ENCODE data around the gene DCLRE1C.
A peak's percentile ranks its signal among the peaks of the same experiment; 100 is the strongest.
"Not testable (repeated sequence)": the region's sequence is repeated elsewhere in the genome, so short reads cannot be mapped to it uniquely, and the experiment has no call there.

The DCLRE1C gene

DNA sequence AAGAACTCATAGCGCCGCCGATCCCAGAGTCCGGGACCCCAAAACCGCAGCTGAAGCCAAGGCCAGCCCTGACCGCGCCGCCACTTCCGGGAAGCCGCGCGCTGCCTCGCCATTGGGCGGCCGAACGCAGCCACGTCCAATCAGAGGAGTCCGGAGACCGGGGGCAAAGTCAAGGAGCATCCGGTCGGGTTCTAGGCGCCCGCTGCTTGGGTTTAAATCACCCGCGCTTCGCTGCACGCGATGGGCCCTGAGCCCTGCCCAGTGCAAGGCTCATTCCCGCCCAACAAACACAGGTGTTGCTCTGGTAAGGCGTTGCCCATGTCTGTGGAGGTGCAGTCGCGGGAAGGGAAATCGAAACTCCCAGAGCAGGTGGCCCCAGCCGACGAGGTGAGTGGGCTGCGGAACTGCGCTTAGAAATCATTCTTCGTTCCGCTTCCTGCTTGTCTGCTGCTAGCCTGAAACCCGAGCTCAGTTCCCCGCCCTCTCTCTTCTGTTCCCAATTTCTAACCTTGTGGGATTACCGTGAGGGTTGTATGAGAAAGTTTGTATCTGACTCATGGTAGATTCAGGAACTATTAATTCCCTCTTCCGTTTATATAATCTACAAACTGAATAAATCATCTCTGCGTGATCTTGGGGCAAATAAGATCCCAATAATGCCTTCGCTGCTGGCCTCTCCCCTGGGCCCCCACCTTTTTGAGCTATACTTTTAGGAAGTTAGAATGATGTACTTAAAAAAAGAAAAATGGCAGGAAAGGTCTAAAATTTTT lies at the start of gene DCLRE1C:
Gene DCLRE1C (minus strand): TSS at position 96 of the 770 bp plus-strand sequence. CDS start 86 bp downstream, at position 10.
- peak; percentile 65 to 70 (median 69) for DNase-seq (ENCODE audit: low read depth in 3 of 3, low spot score in 1 of 3)

DNA sequence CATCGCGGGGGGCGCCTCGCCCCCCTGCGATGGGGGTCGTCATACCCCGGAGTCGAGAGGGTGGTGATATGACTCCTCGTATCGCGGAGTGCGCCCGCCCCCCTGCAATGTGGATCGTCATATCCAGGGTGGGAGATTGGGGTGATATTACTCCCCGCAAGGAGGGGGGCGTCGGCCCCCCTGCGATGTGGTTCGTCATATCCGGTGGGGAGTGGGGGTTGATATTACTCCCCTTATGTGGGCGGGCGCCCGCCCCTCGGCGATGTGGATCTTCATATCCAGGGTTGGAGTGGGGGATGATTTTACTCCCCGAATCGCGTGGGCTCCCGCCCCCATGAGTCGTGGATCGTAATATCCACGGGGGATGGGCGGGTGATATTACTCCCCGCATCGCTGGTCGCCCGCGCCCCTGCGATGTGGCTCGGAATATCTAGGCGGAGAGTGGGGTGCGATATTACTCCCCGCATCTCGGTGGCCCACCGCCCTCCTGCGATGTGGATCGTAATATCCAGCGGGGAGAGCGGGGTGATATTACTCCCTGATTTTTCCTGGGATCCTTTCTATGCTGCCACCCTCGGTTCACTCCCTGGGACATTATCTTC lies 42.2 kb upstream of the DCLRE1C start:
- no peak for DNase-seq (ENCODE audit: low read depth in 3 of 3, low spot score in 1 of 3)

DNA sequence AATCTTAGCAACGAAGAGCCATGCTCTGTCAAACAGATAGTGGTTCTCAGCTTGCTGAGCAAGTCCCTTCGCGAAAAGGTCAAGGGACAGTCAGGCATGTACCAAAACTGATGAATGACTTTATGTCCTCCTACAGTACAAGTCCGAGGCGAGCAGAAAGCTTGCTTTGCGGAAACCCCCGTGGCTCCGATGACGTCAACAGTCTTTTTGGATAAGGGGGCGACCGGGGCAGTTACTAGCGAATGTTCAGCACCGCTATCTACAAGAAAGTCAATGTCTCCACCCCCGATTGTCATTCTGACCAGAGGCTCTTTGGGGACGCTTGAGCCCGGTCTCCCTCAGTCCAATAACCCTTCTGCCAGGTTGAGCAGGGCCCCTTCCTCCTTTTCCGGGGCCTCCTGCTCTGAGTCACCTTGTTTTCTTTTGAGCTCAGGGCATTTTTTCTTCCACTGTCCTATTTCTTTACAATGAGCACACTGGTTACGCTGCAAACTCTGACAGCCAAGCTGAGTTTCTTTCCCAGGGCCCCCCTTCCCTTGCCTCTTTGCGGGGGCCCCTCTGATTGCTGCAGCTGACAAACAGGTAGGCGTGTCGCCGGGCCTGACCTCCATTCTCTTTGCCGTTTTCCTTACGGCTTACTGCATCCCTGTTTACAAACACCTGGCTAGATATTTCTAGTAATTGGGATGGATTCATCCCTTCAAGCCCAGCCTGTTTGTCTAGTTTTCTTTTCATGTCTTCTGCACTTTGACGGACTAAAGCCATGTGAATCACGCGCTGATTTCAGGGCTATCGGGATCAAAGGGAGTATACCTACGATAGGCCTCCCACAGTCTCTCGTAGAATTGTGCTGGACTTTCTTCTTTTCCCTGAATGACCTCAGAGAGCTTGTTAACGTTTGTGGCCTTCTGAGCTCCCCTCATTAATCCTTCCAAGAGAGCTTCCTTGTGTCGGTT lies 39.9 kb upstream of the DCLRE1C start:
- not testable (repeated sequence) for DNase-seq (ENCODE audit: low read depth in 3 of 3, low spot score in 1 of 3)

DNA sequence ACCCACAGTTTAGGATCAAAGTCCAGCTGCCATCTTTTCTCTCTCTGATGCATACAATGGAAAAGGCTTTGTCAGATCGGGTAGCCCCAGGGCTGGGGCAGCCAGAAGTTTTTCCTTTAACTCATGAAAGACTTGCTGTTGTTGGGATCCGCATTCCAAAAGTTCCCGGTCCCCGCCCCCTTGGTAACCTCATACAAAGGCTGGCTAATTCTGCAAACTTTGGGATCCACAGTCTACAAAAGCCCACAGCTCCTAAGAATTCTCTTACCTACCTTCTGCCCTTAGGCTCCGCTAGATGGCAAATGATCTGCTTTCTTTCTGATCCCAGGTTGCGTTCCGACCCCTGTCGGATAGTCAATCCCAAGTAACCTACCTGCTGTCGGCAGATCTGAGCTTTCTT lies 38.4 kb upstream of the DCLRE1C start:
- DNase-seq (ENCODE audit: low read depth in 3 of 3, low spot score in 1 of 3), result not testable (repeated sequence)

DNA sequence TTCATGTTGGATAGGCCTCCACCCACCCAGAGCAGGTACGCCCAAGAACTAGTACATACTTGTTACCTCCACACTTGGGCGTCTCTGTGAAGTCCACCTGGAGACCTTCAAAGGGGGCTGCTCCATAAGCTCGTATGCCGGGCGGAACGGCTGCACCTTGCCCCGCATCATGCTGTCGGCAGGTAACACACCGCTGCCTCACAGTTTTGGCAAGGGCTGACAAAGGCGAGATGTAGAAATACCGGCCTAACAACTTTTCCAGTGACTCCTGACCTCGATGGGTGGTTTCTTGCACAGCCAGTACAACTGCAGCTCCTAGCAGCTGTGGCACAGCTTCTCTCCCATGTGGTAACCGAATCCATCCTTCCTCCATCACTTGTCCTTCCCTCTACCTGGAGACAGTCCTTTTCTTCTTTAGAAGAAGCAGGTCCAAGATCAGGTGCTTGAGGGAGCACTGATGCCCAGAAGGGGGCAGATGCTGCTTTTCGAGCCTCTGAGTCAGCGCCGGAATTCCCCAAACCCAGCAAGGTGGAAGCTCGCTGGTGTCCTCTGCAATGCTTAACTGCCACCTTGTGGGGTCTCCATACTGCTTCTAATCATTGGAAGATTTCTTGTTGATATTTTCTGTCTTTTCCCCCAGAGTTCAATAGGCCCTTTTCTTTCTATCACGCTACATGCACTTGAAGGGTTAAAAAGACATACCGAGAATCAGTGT lies 37.3 kb upstream of the DCLRE1C start:
- DNase-seq (ENCODE audit: low read depth in 3 of 3, low spot score in 1 of 3), result peak in 2 of 3 donors; percentile 9 to 45

DNA sequence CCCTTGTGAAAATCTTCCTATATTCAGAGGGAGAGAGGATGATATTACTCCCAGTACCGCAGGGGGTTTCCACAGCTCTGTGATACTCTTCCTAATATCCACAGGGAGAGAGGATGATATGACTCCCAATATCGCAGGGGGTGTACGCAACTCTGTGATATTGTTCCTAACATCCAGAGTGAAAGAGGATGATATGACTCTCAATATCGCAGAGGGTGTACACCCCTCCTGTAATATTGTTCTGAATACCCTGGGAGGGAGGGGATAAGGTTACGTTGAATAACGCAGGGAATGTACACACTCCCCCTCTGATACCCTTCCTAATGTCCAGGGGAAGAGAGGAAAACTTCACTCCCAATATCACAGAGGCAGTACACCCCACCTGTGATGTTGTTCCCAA lies 35.7 kb upstream of the DCLRE1C start:
- DNase-seq (ENCODE audit: low read depth in 3 of 3, low spot score in 1 of 3), result not testable (repeated sequence)

DNA sequence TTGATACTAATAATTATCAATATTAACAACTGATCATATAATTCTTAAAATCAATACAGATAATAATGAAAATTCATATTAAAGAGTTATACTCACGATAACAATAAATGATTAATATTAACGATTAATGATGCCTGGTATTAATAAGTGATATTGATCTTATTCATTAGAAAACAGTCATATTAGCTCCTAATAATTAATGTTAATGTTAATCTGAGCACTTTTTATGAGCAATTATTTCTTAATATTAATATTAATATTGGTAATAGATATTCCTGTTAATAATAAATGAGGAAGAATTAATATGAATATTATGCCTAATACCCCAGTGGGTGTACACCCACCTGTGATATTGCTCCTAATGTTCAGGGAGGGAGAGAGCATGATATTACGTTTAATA lies 28.8 kb upstream of the DCLRE1C start:
- DNase-seq (ENCODE audit: low read depth in 3 of 3, low spot score in 1 of 3), result no peak

DNA sequence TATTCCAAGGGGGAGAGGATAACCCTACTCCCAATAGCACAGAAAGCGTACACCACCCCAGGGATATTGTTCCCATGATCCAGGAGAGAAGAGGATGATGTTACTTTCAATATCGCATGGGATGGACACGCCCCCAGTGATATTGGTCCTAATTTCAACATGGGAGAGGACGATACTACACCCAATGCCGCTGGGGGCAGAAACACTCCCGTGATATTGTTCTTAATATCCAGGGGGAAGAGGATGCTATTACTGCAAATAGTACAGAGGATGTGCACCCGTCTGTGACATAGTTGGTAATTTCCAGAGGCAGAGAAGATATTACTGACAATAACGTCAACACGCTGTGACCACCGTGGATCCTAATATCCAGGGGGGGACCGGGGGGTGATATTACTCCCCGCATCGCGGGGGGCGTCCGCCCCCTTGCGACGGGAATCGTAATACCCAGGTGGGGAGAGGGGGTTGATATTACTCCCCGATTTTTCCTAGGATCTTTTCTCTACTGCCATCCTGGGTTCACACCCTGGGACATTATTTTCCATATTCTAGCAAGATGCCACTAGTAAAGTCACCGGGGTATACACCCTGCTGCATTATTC lies 21.9 kb upstream of the DCLRE1C start:
- no peak for DNase-seq (ENCODE audit: low read depth in 3 of 3, low spot score in 1 of 3)

DNA sequence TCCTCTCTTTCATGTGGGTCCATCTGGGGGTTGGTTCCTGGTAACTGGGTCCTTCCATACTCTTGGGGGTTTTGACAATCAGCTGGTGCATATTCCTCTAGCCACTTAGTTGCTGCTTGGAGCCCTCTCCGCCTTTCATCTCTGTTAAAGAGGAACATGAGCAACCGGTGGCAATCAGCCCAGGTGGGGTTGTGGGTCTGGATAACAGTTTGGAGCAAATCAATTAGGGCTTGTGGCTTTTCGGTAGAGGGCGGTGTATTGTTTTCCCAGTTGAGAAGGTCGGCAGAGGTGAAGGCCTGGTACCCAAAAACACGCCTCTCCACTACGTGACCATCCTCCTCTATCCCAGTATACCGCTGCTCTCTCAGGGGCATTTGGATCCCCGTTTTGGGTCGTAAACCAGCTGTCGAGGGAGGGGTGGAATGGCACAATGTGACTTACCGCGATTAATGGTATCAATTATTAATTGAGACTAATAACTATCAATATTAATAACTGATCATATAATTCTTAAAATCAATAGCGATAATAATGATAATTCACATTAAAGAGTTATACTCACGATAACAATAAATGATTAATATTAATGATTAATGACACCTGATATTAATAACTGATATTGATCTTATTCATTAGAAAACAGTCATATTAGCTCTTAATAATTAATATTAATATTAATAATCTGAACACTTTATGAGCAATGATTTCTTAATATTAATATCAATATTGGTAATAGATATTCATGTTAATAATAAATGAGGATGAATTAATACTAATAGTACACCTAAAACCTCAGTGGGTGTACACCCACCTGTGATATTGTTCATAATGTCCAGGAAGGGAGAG lies 20.5 kb upstream of the DCLRE1C start:
- DNase-seq (ENCODE audit: low read depth in 3 of 3, low spot score in 1 of 3), result not testable (repeated sequence)

DNA sequence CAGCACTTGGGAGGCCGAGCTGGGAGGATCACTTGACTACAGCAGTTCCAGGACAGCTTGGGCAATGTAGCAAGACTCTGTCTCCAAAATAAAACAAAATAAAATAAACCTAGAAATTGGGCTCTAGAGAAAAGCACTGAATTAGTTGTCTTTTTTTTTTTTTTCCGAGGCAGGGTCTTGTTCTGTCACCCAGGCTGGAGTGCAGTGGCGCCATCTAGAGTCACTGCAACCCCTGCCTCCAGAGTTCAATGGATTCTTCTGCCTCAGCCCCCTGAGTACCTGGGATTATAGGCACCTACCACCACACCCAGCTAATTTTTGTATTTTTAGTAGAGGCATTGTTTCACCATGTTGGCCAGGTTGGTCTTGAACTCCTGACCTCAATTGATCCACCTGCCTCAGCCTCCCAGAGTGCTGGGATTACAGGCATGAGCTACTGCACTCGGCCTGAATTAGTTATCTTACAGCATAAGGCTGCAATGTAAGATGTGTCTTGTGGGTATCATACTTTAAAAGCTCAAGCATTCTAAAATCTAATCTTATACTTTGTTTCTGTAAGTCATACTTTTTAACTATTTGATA lies 18.1 kb upstream of the DCLRE1C start:
- peak in 2 of 3 donors; percentile 14 to 41 for DNase-seq (ENCODE audit: low read depth in 3 of 3, low spot score in 1 of 3)

DNA sequence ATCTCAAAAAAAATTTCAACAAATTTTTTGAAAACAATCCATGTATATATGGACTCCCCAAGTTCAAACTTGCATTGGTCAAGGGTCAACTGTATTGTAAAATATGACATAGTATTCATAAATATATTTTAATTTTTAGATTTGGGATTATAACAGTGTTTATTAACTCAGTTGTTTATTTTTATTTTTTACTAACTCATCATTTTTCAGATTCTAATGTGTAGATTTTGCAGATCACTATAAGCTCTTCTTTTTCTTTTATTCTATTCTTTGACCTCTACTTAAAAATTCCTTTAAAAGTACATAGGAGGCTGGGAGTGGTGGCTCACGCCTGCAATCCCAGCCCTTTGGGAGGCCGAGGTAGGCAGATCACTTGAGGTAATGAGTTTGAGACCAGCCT lies 14.0 kb upstream of the DCLRE1C start:
- no peak for DNase-seq (ENCODE audit: low read depth in 3 of 3, low spot score in 1 of 3)

DNA sequence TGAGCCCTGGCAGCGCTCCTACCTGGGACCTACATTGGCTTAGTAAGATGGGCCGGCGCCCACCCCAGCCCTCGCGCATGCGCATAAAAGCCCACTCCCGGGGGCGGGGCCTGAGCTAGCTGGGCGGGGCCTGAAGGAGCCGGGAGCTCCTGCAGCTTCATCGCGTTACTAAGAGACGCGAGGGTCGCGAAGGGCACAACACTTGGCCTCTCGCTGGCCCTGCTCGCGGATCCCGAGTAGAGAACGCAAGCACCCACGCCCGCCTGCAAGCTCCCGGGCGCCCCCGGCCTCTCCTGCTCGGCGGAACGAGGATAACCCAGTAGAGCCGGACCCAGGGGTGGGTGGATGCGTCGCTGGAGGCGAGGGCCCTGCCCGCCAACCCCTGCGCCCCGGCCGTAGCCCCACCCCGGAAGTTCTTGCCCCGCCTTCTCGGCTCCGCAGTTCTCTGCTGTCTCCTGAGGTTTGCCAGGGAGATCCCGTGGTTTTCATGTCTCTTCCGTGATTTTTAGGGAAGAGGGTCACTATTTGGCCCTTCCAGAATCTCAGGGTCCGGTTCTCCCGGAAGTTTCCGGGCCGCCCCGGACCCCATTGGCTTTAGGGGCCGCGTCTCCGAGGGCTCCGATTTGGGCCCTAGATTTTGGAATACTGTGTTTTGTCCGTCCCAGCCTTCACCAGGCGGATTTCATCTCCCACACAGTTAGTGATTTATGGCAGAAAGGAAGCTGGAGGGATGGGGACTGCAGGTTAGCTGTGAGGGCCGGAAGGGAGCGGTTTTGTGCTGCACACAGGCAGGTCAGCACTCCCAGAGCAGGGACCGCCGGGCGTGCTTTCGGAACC lies 5.5 kb upstream of the DCLRE1C start, which contains the start of gene MEIG1:
Gene MEIG1 (plus strand): TSS at position 168 of the 837 bp plus-strand sequence. CDS start 7,081 bp downstream, outside the sequence.
- peak; percentile 73 to 98 (median 90) for DNase-seq (ENCODE audit: low read depth in 3 of 3, low spot score in 1 of 3)

DNA sequence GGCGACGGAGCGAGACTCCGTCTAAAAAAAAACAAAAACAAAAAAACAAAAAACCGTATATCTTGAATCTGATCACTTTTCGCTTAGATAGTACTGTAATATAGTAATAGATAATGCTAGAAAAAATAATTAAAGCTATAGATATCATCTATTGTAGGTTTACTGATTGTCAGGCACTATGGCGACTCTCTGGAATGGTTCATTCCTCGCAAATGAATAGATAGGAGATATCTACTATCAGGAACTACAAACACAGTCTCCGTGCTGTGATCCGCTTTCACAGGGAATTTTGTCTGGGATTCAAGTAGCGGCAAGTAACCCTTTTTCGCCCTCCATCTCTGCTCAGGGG lies 5.0 kb upstream of the DCLRE1C start:
- DNase-seq (ENCODE audit: low read depth in 3 of 3, low spot score in 1 of 3), result no peak

DNA sequence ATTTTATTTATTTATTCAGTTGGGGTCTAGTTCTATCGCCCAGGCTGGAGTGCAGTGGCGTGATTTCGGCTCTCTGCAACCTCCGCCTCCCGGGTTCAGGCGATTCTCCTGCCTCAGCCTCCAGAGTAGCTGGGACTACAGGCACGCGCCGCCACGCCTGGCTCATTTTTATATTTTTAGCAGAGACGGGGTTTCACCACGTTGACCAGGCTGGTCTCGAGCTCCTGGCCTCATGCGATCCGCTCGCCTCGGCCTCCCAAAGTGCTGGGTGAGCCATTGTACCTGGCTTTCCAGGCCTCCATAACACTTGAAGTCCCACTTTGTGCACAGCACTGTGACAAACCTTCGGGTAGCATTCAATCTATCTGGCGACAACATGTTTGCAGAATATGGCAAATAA lies 1.0 kb upstream of the DCLRE1C start:
- no peak for DNase-seq (ENCODE audit: low read depth in 3 of 3, low spot score in 1 of 3)

DNA sequence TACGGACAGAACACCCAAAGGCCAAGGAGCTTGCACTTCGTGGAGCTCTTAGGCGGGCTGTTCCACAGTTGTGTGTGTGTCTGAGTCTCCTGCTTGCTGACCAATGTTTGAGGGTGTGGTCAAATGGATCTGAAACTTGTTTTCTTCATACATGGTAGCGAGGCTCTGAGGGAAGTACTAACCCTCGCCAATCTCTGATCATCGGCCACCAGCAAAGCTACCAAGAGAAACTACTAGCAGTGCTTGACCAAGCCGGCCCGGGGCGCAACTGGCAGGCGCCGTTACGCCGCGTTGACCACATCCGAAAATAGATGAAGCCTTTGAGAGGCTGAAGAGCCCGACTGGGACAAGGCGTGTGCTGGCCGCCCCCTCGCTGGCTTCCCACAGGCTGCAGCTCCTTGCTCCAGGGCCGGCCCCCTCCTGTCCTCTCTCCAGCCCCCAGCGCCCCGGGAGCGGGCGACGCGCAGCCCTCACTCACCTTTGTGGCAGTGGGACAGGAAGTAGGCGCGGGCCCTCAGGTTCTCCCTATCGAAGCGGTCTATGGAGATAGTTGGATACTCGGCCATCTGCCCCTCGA lies 384 bp downstream of the DCLRE1C start:
- DNase-seq (ENCODE audit: low read depth in 3 of 3, low spot score in 1 of 3), result peak in 1 of 3 donors; percentile 14

DNA sequence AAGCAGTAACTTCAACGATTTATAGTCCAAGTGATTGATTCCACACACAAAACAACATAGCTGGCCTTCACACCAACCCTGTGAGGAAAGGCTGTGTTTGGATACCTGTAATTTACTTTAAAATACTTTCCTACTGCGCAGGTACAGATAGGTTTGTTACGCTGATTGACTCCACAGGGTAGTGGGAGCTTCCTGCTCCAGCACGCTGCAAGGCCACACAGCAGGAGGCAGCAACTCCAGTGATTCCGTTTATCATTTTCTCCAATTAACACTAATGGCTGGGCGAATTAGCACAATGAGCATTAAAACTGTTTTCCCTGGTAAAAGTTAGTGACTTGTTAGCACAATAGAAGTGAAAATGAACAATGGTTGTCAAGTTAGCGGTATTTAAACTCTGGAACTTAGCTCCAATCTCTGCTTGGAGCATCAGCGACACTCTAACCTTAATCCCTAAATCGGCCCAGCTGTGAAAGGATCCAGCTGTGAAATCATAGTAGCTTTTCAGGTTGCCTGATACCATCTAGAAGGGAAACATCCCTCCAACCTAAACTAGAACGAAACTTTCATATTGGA lies 959 bp downstream of the DCLRE1C start:
- no peak for DNase-seq (ENCODE audit: low read depth in 3 of 3, low spot score in 1 of 3)

DNA sequence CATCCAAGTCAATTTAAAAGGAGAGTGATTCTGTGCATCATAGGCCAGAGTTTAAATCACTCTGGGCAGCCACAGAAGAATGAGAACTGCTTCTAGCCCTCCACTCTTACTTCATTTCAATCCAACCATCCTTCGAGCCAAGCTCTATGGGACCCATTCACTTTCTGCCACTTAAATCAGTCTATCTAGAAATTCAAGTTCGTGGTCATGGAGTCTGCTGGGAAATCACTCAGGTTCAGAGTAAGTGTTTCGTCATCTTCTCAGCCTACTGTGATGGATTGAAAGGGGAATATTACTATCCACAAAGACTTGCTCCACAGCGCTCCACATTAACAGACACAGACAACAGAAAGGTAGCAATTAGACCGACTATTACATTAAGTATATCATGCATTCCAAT lies 4.6 kb downstream of the DCLRE1C start:
- DNase-seq (ENCODE audit: low read depth in 3 of 3, low spot score in 1 of 3), result no peak

DNA sequence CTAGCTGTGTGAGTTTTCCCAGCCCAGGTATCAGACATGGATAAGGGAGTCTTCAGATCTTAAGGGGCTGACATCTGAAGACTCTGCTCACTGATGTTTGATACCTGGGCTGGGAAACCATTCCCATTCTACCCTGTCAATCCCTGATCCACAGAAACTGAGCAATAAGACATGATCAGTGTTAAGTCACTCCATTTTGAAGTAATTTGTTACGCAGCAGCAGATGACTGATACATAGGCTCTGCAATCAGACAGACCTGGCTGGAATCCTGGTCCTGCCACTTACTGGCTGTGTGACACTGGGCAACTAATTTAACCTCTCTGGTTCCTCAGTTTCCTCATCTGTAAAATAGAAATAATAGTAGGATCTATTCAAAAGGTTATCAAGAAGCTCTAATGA lies 6.6 kb downstream of the DCLRE1C start:
- no peak for DNase-seq (ENCODE audit: low read depth in 3 of 3, low spot score in 1 of 3)
